Neural progenitor cell (in vitro differentiated cells): Measurements from ENCODE around the gene EFCC1. TPM values are rescaled to one million over a fixed set of nuclear protein-coding genes. Genes with fewer than 3 reads are reported as not detected.

ENCODE experiments used
- DNase-seq: peaks from one replicate; pipeline ENCODE4 v3.0.0-alpha.2; 2016; ENCODE audit warnings: low spot score
- H2AFZ ChIP-seq: fragments of 200-600 bp; sonication (generic); replicated peaks from 2 replicates; pipeline ENCODE4 v1.6.1; 2016; ENCODE audit warnings: antibody characterized with exemption
- H3F3A ChIP-seq: fragments of 200-600 bp; sonication (generic); 2 replicates; pipeline ENCODE4 v1.6.1; 2016; ENCODE audit warnings: antibody characterized with exemption, low read depth
- H3K27ac ChIP-seq: fragments of 200-600 bp; sonication (generic); 2 replicates; pipeline ENCODE4 v1.5.1; 2016; ENCODE audit warnings: mild to moderate bottlenecking
- H3K27me3 ChIP-seq: fragments of 200-600 bp; sonication (generic); 2 replicates; pipeline ENCODE4 v1.6.1; 2016; ENCODE audit warnings: mild to moderate bottlenecking, moderate library complexity
- H3K36me3 ChIP-seq: fragments of 200-600 bp; sonication (generic); 2 replicates; pipeline ENCODE4 v1.5.1; 2016
- H3K4me1 ChIP-seq: fragments of 200-600 bp; sonication (generic); 2 replicates; pipeline ENCODE4 v1.6.1; 2016; ENCODE audit warnings: mixed run types
- H3K4me2 ChIP-seq: fragments of 200-600 bp; sonication (generic); 2 replicates; pipeline ENCODE4 v1.6.1; 2016
- H3K4me3 ChIP-seq: fragments of 200-600 bp; sonication (generic); 2 replicates; pipeline ENCODE4 v1.5.1; 2016
- H3K79me2 ChIP-seq: fragments of 200-600 bp; sonication (generic); 2 replicates; pipeline ENCODE4 v1.6.1; 2016; ENCODE audit warnings: low read depth
- H3K9ac ChIP-seq: fragments of 200-600 bp; sonication (generic); 2 replicates; pipeline ENCODE4 v1.6.1; 2016
- H3K9me3 ChIP-seq: fragments of 200-600 bp; sonication (generic); 2 replicates; pipeline ENCODE4 v1.5.1; 2016; ENCODE audit warnings: low read depth
- H4K20me1 ChIP-seq: fragments of 200-600 bp; sonication (generic); 2 replicates; pipeline ENCODE4 v1.6.1; 2016; ENCODE audit warnings: low read depth
- H3K27ac Mint-ChIP-seq: 3 replicates; pipeline ENCODE4 v1.8.0; 2021; ENCODE audit warnings: mixed read lengths
- H3K27me3 Mint-ChIP-seq: 2 replicates; pipeline ENCODE4 v1.8.0; 2022; ENCODE audit warnings: low read depth, mild to moderate bottlenecking, inconsistent platforms, moderate library complexity, mixed read lengths; ENCODE audit not compliant: insufficient read depth
- H3K36me3 Mint-ChIP-seq: 3 replicates; pipeline ENCODE4 v1.8.0; 2021; ENCODE audit warnings: mixed read lengths
- H3K4me1 Mint-ChIP-seq: 3 replicates; pipeline ENCODE4 v1.8.0; 2021; ENCODE audit warnings: mixed read lengths
- H3K4me3 Mint-ChIP-seq: 3 replicates; pipeline ENCODE4 v1.8.0; 2021; ENCODE audit warnings: mild to moderate bottlenecking, moderate library complexity, mixed read lengths
- H3K9me3 Mint-ChIP-seq: 3 replicates; pipeline ENCODE4 v1.8.0; 2020; ENCODE audit warnings: mixed read lengths
- EZH2 ChIP-seq: fragments of 200-600 bp; sonication (generic); IDR thresholded peaks from 2 replicates; pipeline ENCODE4 v1.6.1; 2017; ENCODE audit warnings: antibody characterized with exemption, mild to moderate bottlenecking, moderate library complexity
- EZH2phosphoT487 ChIP-seq: fragments of 200-600 bp; sonication (generic); IDR thresholded peaks from 2 replicates; pipeline ENCODE4 v1.6.1; 2017; ENCODE audit warnings: antibody characterized with exemption
- total RNA-seq: library from RNA; depleted of rRNA; stranded (reverse); fragments of >200 nt; gene quantifications from 2 replicates; pipeline ENCODE4 v1.2.3, GENCODE V29; 2015; ENCODE audit warnings: low replicate concordance
- TF ChIP-seq, protein P1 (sequence below): fragments of 200-600 bp; sonication (generic); IDR thresholded peaks from 2 replicates; pipeline ENCODE4 v1.5.1; 2017; ENCODE audit warnings: antibody characterized with exemption, mild to moderate bottlenecking

Gene EFCC1
- total RNA-seq, 1 donor from 2014 or later, result 1.1 TPM

DNA sequence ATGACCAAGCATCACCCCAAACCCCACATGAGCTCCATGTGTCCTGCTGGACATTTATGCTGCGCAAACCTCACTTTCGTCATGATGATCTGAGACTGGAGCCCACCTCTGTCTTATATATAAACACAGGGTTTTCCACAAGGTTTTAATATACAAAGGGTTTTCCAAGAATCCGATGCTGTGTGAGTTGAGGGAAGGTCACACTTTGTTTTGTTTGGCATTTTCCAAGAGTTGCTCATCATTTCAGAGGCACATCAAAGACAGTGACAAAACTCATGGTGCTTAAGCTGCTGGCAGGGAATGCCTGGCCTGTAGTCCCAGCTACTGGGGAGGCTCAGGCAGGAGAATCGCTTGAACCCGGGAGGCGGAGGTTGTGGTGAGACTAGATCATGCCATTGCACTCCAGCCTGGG is 20.0 kb downstream of the EFCC1 start:
- H2AFZ ChIP-seq, result no peak overlapping the region
- H3K9ac ChIP-seq, result no peak overlapping the region
- H3K27me3 Mint-ChIP-seq, result peaks cover 2% of the 10 kb centered on the region
- H3K9me3 Mint-ChIP-seq, result peaks cover 2% of the 10 kb centered on the region
- H3K27ac ChIP-seq, result no peak overlapping the region
- TF ChIP-seq, protein P1, sequence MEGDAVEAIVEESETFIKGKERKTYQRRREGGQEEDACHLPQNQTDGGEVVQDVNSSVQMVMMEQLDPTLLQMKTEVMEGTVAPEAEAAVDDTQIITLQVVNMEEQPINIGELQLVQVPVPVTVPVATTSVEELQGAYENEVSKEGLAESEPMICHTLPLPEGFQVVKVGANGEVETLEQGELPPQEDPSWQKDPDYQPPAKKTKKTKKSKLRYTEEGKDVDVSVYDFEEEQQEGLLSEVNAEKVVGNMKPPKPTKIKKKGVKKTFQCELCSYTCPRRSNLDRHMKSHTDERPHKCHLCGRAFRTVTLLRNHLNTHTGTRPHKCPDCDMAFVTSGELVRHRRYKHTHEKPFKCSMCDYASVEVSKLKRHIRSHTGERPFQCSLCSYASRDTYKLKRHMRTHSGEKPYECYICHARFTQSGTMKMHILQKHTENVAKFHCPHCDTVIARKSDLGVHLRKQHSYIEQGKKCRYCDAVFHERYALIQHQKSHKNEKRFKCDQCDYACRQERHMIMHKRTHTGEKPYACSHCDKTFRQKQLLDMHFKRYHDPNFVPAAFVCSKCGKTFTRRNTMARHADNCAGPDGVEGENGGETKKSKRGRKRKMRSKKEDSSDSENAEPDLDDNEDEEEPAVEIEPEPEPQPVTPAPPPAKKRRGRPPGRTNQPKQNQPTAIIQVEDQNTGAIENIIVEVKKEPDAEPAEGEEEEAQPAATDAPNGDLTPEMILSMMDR, result no peak
- no peak for TF ChIP-seq EZH2
- TF ChIP-seq EZH2phosphoT487, result no peak
- H3K4me1 ChIP-seq, result peaks cover 12% of the 10 kb centered on the region
- H3K36me3 ChIP-seq, result no peaks in the 10 kb centered on the region
- no peak overlapping the region for H3K4me3 ChIP-seq
- DNase-seq, result no peak
- H3F3A ChIP-seq, result peaks cover 9% of the 10 kb centered on the region
- H3K4me1 Mint-ChIP-seq, result peaks cover 37% of the 10 kb centered on the region
- H4K20me1 ChIP-seq, result no peaks in the 10 kb centered on the region
- H3K79me2 ChIP-seq, result no peaks in the 10 kb centered on the region
- no peak overlapping the region for H3K27ac Mint-ChIP-seq
- H3K36me3 Mint-ChIP-seq, result peaks cover 29% of the 10 kb centered on the region
- peaks cover 13% of the 10 kb centered on the region for H3K27me3 ChIP-seq
- no peaks in the 10 kb centered on the region for H3K9me3 ChIP-seq
- H3K4me2 ChIP-seq, result no peak overlapping the region
- H3K4me3 Mint-ChIP-seq, result no peak overlapping the region

GRCh38 chr3:129022114-129023007 is 21.3 kb downstream of the EFCC1 start:
- no peak overlapping the region for H3K27ac ChIP-seq
- peaks cover 22% of the 10 kb centered on the region for H3K27me3 ChIP-seq
- peaks cover 15% of the 10 kb centered on the region for H3K4me1 ChIP-seq
- Mint-ChIP-seq H3K27ac (peak overlapping the region; percentile 25), H3K4me3 (no peak overlapping the region), H3K27me3 (peaks cover 2% of the 10 kb centered on the region), H3K36me3 (peaks cover 27% of the 10 kb centered on the region), H3K4me1 (peaks cover 38% of the 10 kb centered on the region), H3K9me3 (peaks cover 2% of the 10 kb centered on the region)
- H4K20me1 ChIP-seq, result no peaks in the 10 kb centered on the region
- TF ChIP-seq EZH2phosphoT487, result no peak
- TF ChIP-seq EZH2, result no peak
- TF ChIP-seq, protein P1, result no peak
- no peak overlapping the region for H3K4me3 ChIP-seq
- no peaks in the 10 kb centered on the region for H3K36me3 ChIP-seq
- H2AFZ ChIP-seq, result no peak overlapping the region
- DNase-seq, result no peak
- H3K4me2 ChIP-seq, result no peak overlapping the region
- H3K9me3 ChIP-seq, result no peaks in the 10 kb centered on the region
- H3K9ac ChIP-seq, result no peak overlapping the region
- no peaks in the 10 kb centered on the region for H3K79me2 ChIP-seq
- H3F3A ChIP-seq, result peaks cover 9% of the 10 kb centered on the region

- Histone ChIP-seq H3K36me3 (no peaks in the 10 kb centered on the region), H3K4me3 (no peak overlapping the region), H3K9me3 (no peaks in the 10 kb centered on the region), H4K20me1 (no peaks in the 10 kb centered on the region), H2AFZ (no peak overlapping the region), H3K4me2 (no peak overlapping the region), H3K27ac (no peak overlapping the region), H3K9ac (no peak overlapping the region), H3K27me3 (peaks cover 29% of the 10 kb centered on the region), H3K4me1 (peaks cover 9% of the 10 kb centered on the region), H3K79me2 (no peaks in the 10 kb centered on the region), H3F3A (peaks cover 3% of the 10 kb centered on the region)
- Mint-ChIP-seq H3K4me3 (no peak overlapping the region), H3K36me3 (peaks cover 25% of the 10 kb centered on the region), H3K9me3 (peaks cover 2% of the 10 kb centered on the region), H3K27me3 (peaks cover 2% of the 10 kb centered on the region), H3K4me1 (peaks cover 32% of the 10 kb centered on the region), H3K27ac (peak overlapping the region; percentile 25)
- DNase-seq, result no peak
- TF ChIP-seq EZH2phosphoT487, result no peak
- TF ChIP-seq, protein P1, result no peak
- no peak for TF ChIP-seq EZH2
Observed at GRCh38 chr3:129023008-129023358, 21.9 kb downstream of the EFCC1 start.
